Measurements from ENCODE around the gene SCNN1A. TPM values are rescaled to one million over a fixed set of nuclear protein-coding genes. Genes with fewer than 3 reads are reported as not detected.

The SCNN1A gene
- total RNA-seq, 1 experiment from 2014 or later = 2.9 TPM

DNA sequence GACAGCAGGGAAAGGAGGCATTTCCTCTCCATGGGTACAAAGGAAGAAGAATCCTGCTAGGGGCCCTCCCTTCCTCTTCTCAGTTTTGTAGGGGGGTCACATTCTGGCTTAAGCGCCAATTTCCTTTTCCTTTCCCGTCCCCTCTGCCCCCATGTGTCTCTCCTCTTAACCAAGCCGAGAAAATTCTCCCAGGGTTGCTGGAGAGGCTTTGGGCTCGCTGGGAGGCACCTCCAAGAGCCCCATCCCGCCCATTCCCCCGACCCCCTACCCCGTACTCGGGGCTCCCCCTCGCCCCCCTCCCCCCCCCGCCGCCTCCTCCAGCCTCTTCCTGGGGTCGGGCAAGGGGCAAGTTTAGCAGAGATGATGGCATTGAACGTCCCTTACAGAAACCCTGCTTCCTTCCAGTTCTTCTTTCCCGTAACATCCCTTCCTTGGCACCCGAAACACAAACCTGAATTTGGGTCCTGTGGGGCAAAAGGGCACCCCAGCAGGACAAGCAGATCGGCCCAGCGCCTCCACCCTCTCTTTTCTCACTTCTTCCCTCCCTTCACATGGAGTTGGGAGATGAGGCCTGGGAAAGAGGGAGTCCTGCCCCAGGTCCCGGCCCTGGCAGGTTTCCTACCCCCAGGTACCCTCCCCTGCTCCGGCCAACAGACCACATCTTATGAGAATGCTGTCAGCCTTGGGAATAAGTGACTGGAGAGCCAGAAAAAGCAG lies 51.2 kb downstream of the SCNN1A start:
- DNase-seq = no peak
- Histone ChIP-seq H3K4me1 (ENCODE audit: insufficient read depth, low read length) (peaks cover 23% of the 10 kb centered on the region), H3K4me3 (ENCODE audit: low read length) (no peak overlapping the region), H3K36me3 (ENCODE audit: low read depth, low read length) (peaks cover 3% of the 10 kb centered on the region; the same call in 1 of the 2 replicates), H3K4me2 (ENCODE audit: low read length) (no peak overlapping the region), H3K9ac (ENCODE audit: low read length) (no peak overlapping the region), H2AFZ (ENCODE audit: low read length) (no peak overlapping the region), H3K9me2 (replicated peaks; ENCODE audit: low read length) (no peaks in the 10 kb centered on the region), H3K9me3 (ENCODE audit: low read length) (no peaks in the 10 kb centered on the region), H4K20me1 (ENCODE audit: low read length) (no peaks in the 10 kb centered on the region), H3F3A (ENCODE audit: low read length, unreplicated experiment) (no peaks in the 10 kb centered on the region), H3K79me2 (ENCODE audit: low read length) (no peaks in the 10 kb centered on the region), H3K27ac (ENCODE audit: low read length) (peak overlapping the region; percentile 62), H3K27me3 (ENCODE audit: low read length) (no peaks in the 10 kb centered on the region)
- CTCF ChIA-PET = interaction anchor here (1.0 kb wide), 1 partner anchor 49 kb away, joined by 3 read pairs; no protein-coding TSS in a partner anchor
- BruUV-seq (replicated peaks) = no TSS peak
- POLR2A ChIA-PET (ENCODE audit: unreplicated experiment) = interaction anchor here (0.6 kb wide), 1 partner anchor 9 kb away, joined by 3 read pairs; no protein-coding TSS in a partner anchor
- TF ChIP-seq EZH2phosphoT487 (IDR thresholded peaks at IDR 0.05; ENCODE audit: borderline replicate concordance, low read length) = no peak
- TF ChIP-seq, protein P1, sequence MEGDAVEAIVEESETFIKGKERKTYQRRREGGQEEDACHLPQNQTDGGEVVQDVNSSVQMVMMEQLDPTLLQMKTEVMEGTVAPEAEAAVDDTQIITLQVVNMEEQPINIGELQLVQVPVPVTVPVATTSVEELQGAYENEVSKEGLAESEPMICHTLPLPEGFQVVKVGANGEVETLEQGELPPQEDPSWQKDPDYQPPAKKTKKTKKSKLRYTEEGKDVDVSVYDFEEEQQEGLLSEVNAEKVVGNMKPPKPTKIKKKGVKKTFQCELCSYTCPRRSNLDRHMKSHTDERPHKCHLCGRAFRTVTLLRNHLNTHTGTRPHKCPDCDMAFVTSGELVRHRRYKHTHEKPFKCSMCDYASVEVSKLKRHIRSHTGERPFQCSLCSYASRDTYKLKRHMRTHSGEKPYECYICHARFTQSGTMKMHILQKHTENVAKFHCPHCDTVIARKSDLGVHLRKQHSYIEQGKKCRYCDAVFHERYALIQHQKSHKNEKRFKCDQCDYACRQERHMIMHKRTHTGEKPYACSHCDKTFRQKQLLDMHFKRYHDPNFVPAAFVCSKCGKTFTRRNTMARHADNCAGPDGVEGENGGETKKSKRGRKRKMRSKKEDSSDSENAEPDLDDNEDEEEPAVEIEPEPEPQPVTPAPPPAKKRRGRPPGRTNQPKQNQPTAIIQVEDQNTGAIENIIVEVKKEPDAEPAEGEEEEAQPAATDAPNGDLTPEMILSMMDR (conservative IDR thresholded peaks at IDR 0.05; ENCODE audit: low read depth, low read length) = no peak
- no peak for TF ChIP-seq EZH2 (IDR thresholded peaks at IDR 0.05; ENCODE audit: low read length, unreplicated experiment)
- intact Hi-C loops (cut with micrococcal nuclease) = loop anchor here (1.0 to 5.0 kb wide), 3 partner anchors 37 to 147 kb away; partner anchors contain the start of gene VAMP1
- ATAC-seq = no peak

DNA sequence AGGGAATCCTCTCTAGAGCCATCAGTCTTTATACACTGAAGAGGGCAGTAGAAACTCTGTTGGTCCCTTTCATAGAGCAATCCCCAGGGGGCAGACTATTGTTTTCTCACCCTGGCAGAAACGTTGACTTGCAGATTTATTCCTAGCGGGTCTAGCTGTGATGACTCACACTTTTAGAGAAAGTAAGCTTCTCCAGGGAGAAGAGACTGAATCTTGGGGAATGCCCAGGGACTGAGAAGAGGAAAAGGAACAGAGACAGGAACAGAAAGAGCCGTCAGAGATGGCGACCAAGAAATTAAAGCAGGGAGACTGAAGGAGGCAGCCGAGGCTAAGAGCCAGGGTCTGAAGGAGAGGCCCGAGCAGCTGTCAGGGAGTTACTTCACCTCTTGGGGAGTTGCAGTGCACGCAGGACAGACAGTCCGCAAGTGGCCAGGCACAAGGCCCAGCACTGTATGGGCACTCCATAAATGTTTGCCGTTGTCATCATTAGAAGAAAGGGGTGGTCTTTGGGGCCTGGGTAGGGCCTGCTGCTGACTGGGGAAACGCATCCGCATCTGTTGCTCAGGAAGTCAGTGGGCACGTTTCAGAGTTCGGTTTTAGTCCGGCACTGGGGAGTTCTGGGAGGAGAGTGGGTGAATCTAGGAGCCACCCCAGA lies 51.9 kb downstream of the SCNN1A start:
- POLR2A ChIA-PET (ENCODE audit: unreplicated experiment) = interaction anchor here (0.5 to 0.6 kb wide), 2 partner anchors 9 to 211 kb away, joined by 3 to 4 read pairs; partner anchors contain the start of gene GAPDH
- no peaks in the 10 kb centered on the region for H3F3A ChIP-seq (ENCODE audit: low read length, unreplicated experiment)
- BruUV-seq (replicated peaks) = no TSS peak
- peaks cover 23% of the 10 kb centered on the region for H3K4me1 ChIP-seq (ENCODE audit: insufficient read depth, low read length)
- H3K27ac ChIP-seq (ENCODE audit: low read length) = peak overlapping the region; percentile 62
- H3K4me2 ChIP-seq (ENCODE audit: low read length) = peak overlapping the region; percentile 29; the same call in 1 of the 2 replicates
- TF ChIP-seq EZH2phosphoT487 (IDR thresholded peaks at IDR 0.05; ENCODE audit: borderline replicate concordance, low read length) (no peak), EZH2 (IDR thresholded peaks at IDR 0.05; ENCODE audit: low read length, unreplicated experiment) (no peak)
- TF ChIP-seq, protein P1 (conservative IDR thresholded peaks at IDR 0.05; ENCODE audit: low read depth, low read length) = peak; percentile 81
- no peaks in the 10 kb centered on the region for H3K27me3 ChIP-seq (ENCODE audit: low read length)
- H3K36me3 ChIP-seq (ENCODE audit: low read depth, low read length) = peaks cover under 1% of the 10 kb centered on the region; the same call in 1 of the 2 replicates
- H3K9me2 ChIP-seq (replicated peaks; ENCODE audit: low read length) = no peaks in the 10 kb centered on the region
- H3K4me3 ChIP-seq (ENCODE audit: low read length) = no peak overlapping the region
- no peaks in the 10 kb centered on the region for H3K79me2 ChIP-seq (ENCODE audit: low read length)
- intact Hi-C loops (cut with micrococcal nuclease) = loop anchor here (1.0 to 5.0 kb wide), 3 partner anchors 36 to 147 kb away; partner anchors contain the start of gene VAMP1
- H3K9me3 ChIP-seq (ENCODE audit: low read length) = no peaks in the 10 kb centered on the region
- H3K9ac ChIP-seq (ENCODE audit: low read length) = no peak overlapping the region
- peak; percentile 53 for ATAC-seq
- CTCF ChIA-PET = interaction anchor here (1.0 to 1.3 kb wide), 2 partner anchors 49 to 147 kb away, joined by 3 to 6 read pairs; partner anchors contain the start of gene VAMP1
- H2AFZ ChIP-seq (ENCODE audit: low read length) = no peak overlapping the region
- peak; percentile 86 for DNase-seq
- H4K20me1 ChIP-seq (ENCODE audit: low read length) = no peaks in the 10 kb centered on the region

Data from PC-3 (cell line).